Activated T-cell treated with anti-CD3 and anti-CD28 coated beads, Interleukin-2, amount 50 U/mL, for 1 hour (primary cell): ENCODE results near the gene BSPRY.
"Not testable (repeated sequence)": the region's sequence is repeated elsewhere in the genome, so short reads cannot be mapped to it uniquely, and the experiment has no call there.

Experiments
- DNase-seq: peaks from one replicate; pipeline ENCODE4 v3.0.0-alpha.2; 2020

The BSPRY gene

GRCh38 chr9:113373256-113373655, 23.9 kb downstream of the BSPRY start:
- no peak for DNase-seq

DNA sequence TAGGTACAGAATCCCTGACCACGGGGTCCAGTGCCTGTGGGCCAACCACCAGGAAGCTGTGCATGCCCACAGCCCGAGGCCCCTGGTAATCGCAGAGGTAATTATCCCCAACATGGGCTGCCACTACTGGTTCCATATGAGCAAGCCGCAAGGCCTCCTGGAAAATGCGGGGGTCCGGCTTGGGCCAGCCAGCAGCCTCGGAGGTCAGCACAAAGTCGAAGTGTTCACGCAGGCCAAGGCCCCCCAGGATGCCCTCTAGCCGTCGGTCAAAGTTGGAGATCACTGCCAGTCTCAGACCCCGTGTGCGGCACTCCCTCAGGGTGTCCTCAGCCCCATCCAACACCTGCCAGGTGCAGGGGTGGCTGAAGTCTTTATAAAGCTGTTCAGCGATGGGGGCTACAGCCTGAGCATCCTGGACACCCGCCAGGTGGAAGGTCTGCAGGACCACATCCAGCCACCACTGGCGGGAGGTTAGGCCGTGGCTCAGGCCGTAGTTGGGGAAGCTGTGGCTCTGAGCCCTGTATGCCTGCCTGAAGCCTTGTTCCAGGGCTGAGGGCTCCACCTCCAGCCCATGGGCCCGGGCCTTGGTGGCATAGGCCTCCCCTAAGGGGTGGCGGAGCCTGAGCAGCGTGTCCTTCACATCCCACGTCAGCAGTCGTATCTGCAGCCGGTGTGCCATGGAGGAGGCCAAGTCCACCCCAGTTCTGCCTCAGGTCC, 24.5 kb downstream of the BSPRY start:
- no peak for DNase-seq

GRCh38 chr9:113375057-113376023, 26.0 kb downstream of the BSPRY start:
- DNase-seq = no peak

DNA sequence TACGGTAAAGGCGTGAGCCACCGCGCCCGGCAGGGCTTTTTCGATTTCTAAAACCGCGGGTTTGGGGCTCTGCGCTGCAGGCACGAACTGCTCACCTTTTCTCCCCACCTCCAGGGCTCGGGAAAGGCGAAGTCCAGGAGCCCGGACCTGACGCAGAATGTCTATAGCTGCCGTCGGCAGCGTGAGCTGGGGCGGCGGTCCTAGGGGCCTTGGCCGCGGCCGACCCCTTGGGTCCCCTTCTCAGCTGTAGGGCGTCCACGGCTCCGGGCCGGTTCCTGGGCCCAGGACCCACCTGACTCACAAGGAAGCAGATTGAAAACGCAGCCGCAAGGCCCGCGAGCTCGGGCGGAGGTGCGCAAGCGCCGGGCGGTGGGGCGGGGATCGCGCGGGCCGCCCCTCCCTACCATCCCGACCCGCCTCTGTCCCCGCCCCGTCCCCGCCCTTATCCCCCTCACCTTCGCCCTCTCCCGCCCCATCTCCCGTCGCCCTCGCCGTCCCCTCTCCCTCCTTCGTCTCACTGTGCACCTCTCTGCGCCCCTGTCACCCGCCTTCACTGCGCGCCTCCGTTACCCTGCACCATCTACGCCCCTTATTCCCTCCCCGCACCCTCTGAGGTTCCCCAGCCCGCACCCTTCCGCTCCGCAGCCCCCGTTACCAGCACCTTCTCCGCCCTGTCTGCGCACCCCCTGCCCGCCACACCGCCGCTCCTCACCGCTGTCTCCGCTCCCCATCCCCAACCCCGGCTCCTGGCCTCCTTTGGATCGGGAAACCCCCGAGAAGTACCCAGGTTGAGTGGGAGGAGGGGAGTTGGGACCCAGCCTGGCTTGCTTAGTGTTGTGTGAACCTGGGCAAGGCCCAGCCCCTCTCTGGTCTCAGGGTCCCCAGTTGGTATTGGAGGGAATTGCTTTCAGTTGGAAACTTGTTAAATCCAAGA, 27.6 kb downstream of the BSPRY start, which contains the start of gene HDHD3:
Gene HDHD3 (minus strand): TSS at position 353 of the 934 bp plus-strand sequence. CDS start 2,632 bp downstream, outside the sequence.
- DNase-seq = peak; percentile 85

DNA sequence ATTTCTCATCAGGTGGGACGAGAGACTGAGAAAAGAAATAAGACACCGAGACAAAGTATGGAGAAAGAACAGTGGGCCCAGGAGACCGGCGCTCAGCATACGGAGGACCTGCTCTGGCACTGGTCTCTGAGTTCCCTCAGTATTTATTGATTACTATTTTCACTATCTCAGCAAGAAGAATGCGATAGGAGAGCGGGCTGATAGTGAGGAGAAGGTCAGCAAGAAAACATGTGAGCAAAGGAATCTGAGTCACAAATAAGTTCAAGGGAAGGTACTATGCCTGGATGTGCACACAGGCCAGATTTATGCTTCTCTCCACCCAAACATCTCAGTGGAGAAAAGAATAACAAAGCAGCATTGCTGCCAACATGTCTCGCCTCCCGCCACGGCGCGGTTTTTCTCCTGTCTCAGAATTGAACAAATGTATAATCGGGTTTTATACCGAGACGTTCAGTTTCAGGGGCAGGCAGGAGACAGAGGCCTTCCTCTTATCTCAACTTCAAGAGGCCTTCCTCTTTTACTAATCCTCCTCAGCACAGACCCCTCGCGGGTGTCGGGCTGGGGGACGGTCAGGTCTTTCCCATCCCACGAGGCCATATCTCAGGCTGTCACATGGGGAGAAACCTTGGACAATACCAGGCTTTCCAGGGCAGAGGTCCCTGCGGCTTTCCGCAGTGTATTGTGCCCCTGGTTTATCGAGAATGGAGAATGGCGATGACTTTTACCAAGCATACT, 29.9 kb downstream of the BSPRY start:
- DNase-seq = not testable (repeated sequence)

GRCh38 chr9:113379829-113380210, 30.5 kb downstream of the BSPRY start:
- DNase-seq = not testable (repeated sequence)

- DNase-seq = no peak
These were observed 31.6 kb downstream of the BSPRY start for GRCh38 chr9:113380869-113381378.

- DNase-seq = not testable (repeated sequence)
These were observed 32.1 kb downstream of the BSPRY start for GRCh38 chr9:113381441-113381840.

DNA sequence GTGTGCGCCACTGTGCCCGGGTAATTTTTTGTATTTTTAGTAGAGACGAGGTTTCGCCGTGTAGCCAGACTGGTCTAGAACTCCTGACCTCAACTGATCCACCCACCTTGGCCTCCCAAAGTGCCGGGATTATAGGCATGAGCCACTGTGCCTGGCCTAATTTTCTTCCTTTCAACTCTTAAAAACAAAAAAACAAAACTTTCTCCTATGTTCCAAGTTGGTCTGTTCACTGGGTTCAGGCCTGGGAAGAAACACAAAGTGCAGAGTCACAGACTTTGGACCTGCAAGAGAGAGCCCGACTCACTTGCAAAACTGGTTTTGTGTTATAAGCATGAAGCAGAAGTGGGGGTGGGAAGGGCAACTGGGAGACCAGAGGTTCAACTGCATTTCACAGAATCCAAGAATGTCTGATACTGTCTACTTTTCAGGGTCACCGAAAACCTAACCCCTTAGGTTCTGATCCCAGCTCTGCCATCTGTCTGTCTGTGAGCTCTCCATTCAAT, 32.6 kb downstream of the BSPRY start:
- no peak for DNase-seq

GRCh38 chr9:113386571-113387393, 37.4 kb downstream of the BSPRY start:
- DNase-seq = no peak

DNA sequence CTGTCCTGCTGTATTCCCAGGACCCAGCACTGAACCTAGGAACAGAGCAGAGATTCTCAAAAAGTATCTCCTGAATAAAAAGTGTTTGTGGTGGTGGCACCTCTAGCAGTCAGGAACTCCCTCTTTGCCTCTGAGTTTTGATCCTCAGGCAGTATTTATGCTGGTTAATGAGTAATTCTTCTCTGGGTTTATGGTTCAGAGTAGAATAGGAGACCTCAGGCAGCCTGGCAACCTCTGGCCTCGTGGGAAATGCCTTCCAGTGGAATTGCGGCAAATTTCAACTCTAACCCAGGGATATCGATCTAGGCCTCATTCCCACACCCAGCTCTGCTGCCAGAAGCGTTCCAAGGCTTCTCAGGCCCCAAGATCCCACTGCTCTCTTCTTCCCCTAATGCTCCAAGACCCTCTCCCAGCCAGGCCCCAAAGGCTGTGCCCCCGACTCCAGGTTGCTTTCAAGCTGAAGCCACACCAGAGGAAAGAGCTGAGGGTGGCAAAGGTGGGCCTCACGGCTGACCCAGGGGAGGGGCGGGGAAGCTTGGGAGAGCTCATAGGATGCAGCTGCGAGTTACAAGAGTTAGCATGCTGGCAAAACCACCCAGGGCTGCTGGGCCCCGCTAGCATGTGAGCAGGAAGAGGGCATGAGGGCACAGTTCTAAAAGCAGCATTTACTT, 38.4 kb downstream of the BSPRY start:
- DNase-seq = no peak

- no peak for DNase-seq
These were observed 39.5 kb downstream of the BSPRY start for GRCh38 chr9:113388833-113389232.

DNA sequence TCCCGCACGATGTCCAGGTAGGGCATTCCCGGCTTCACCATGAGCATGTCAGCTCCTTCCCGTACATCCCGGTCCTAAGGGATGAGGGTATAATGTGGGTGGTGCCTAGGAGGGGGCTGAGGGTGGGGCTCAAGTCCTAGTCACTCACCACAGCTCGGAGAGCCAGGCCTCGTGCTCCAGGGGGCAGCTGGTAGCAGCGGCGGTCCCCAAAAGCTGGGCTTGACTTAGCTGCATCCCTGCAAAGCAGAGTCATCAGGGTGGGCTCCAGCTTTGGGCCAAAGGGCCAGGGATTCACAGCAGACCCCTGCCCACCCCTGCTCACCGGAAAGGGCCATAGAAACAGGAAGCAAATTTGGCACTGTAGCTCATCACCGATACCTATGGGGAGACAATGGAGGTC, 40.1 kb downstream of the BSPRY start:
- DNase-seq = no peak

DNA sequence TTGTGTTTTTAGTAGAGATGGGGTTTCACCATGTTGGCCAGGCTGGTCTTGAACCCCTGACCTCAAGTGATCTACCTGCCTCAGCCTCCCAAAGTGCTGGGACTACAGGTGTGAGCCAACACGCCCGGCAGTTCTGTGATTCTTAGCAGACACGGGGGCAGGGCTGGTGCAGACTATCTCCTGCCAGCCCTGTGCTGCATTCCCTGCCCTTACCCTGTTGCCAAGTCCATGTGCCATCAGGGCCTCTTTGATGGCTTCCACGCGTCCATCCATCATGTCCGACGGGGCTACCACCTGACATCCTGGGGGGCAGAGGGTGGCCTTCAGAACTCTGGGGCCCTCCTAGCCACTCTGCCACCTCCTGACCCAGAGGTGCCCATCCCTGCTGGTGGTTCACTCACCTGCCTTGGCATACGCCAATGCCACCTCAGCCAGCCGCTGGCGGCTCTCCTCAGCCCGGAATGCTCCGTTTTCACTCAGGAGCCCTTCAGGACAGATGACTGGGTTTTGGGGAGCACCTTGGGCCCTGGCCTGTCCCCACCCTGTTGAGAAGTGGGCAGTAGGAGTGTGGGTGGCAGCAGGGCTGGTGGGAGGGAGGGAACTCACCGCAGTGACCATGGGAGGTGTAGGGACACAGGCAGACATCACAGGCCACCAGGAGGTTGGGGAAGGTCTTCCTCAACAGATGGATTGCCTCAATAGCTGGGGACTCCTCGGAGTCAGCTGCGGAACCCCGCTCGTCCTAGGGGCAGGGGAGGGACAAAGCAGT, 41.0 kb downstream of the BSPRY start:
- no peak for DNase-seq

- DNase-seq = no peak
These were observed 42.6 kb downstream of the BSPRY start for GRCh38 chr9:113391917-113392316.

DNA sequence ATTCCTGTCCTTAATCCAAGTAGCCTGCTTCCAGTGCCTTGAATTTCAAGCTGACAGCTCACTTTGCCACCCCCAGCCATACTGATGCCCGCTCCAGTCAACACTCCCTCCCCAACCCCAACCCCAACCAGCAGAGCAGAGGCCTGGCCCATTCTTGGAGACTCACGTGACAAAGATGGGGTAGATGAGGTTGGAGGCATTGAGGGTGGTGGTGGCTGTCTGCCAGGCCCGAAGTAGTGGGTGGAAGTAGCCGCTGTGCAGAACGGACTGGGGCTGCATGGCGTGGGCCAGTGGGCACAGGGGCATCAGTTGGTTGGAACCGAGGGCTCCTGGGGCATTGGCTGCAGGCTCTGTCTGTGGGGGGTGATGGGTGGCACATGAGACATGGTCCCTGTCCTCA, 43.9 kb downstream of the BSPRY start:
- no peak for DNase-seq

DNA sequence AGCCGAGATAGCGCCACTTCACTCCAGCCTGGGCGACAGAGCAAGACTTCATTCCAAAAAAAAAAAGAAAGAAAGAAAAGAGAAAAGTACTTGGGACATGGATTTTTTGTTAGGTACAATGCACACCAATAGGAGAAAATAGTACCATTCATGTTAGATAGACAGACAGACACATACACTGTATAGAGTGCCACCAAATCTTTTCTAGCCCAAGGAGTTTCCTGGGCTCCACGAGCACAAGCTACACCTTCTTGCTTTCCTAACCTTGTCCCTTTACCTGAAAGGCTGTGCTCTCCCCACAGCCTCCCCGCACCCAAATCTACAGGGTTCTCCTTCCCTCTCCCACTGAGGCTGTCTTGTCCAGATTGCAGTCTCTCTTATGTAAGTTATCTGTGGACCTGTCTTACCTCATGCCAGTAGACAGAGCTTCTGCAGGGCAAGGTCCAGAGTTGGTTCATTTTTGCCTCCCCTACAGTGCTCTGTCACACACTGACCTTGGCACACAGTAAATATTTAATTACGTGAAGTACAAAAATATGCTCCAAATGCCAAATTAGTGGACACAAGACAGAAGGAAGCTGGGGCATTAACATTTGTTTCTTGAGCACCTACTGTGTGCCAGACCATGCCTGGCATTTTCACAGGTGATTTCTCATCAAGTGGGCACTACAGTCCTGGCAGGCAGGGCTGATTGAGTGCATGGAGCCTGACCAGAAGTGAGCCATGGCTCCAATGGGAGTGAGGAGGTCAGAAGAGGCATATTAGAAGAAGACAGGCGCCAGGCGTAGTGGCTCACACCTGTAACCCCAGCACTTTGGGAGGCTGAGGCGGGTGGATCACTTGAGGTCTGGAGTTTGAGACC, 45.9 kb downstream of the BSPRY start:
- no peak for DNase-seq

DNA sequence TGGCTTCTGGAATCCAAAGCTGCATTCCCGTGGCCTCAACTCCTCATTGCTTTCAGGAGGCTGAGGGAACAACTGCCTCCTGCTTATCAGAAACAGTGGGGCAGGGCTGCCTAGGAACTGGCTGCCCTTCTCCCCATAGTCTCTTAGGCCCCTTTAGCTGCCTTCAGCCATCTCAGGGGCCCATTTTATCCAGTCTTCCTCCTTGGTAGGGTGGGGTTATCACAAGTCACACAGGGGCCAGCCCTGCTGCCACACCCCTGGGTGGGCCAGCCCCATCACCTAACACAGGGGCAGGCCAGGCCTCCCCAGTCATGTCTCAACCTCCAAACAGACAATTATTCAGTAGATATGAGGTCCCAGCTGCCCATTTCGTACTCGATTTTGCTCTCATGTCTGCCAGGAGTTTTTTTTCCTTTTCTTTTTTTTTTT, 47.9 kb downstream of the BSPRY start:
- DNase-seq = no peak
